Measurements from ENCODE around the gene POU2AF1.

DNA sequence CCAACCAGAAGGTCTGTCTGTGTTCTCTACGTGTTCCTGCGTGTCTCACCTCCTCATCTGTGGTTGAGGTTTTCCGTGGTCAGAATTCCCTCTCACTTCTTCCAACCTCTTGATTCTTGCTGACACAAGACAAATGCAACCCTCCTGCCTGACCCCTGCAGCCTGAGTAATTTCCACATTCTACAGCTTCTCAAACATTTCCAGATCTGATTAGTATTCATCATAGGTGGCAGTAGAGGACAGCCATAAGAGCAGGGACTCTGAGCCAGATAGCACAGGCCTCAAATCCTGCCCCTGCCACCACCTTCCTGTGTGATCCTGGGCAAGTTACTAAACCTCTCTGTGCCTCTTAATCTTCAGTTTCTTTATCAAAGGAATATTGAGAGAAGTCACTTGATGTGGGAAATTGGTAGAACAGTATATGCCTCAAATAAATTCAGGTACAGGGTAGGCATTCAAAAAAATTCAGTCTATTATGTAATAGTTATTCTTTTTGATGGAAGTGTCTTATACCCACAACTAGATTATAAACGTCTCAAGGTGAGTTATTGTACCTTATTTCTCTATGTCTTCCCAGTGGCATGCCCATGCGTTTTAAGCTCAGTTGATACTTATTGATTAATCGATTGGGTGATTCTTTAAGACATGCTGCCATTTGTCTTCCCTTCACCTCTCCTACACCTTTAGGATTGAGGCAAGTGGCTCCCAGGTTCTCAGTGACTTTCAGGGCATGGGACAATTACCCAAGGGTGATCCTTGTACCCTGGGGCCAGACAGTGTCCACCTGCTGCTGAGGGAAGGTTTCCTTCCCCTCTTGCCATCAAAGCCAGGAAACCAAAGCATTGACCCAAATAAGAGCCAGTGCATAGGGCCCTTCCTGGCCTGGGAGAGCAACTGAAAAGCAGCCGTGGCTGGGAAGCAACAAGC lies 19.6 kb downstream of the POU2AF1 start:
- TF ChIP-seq CTCF (IDR thresholded peaks at IDR 0.05) (no peak), POLR2AphosphoS5 (IDR thresholded peaks at IDR 0.05) (no peak), POLR2A (IDR thresholded peaks at IDR 0.05) (no peak)
